ENCODE data around the gene CTF1.

DNA sequence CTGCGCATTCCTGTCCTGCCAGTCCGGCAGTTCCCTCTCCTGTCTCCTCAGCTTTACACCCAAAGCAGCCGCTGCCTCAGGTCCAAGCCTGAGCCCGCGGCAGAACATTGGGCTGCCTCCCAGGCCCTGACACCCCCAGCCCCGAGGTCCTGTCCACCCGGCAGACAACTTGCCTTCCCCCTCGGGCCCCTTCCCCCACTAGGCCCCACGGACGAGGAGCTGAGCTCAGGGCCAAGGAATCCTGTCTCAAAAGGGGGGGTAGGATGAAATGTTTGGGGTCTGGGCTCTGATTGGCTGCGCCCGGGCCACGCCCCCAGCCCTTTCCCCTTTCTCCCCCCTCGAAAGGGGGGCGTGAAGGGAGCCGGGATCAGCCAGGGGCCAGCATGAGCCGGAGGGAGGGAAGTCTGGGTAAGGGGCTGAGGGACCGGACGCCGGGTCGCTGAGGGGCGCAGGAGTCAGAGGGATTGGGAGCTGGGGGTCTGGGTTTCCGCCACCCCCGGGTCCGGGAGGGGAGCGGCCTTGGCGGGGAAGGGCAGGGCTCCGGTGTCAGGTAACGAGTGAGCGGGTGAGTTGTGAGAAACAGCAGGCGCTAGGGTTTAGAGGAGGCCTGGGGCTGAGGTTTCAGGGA, at the start of gene CTF1:
- TF ChIP-seq, protein P1, sequence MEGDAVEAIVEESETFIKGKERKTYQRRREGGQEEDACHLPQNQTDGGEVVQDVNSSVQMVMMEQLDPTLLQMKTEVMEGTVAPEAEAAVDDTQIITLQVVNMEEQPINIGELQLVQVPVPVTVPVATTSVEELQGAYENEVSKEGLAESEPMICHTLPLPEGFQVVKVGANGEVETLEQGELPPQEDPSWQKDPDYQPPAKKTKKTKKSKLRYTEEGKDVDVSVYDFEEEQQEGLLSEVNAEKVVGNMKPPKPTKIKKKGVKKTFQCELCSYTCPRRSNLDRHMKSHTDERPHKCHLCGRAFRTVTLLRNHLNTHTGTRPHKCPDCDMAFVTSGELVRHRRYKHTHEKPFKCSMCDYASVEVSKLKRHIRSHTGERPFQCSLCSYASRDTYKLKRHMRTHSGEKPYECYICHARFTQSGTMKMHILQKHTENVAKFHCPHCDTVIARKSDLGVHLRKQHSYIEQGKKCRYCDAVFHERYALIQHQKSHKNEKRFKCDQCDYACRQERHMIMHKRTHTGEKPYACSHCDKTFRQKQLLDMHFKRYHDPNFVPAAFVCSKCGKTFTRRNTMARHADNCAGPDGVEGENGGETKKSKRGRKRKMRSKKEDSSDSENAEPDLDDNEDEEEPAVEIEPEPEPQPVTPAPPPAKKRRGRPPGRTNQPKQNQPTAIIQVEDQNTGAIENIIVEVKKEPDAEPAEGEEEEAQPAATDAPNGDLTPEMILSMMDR (IDR thresholded peaks at IDR 0.05), result no peak
- no peak for TF ChIP-seq ZFX (IDR thresholded peaks at IDR 0.05; ENCODE audit: borderline replicate concordance)
